ENCODE data around the gene PPTC7.

Gene PPTC7

GRCh38 chr12:110616471-110617115 is 33.5 kb upstream of the PPTC7 start:
- no peak overlapping the region for H3K4me3 ChIP-seq (ENCODE audit: low read depth, low read length)
- H3K4me1 ChIP-seq: peaks cover 5% of the 10 kb centered on the region
- H3K79me2 ChIP-seq: peaks cover 3% of the 10 kb centered on the region
- H3K9me3 ChIP-seq (ENCODE audit: control insufficient read depth, low read length): no peaks in the 10 kb centered on the region
- H3K36me3 ChIP-seq (ENCODE audit: control insufficient read depth, insufficient read depth, low read length): no peaks in the 10 kb centered on the region
- H3K27me3 ChIP-seq (ENCODE audit: control insufficient read depth, insufficient read depth, low read length): no peaks in the 10 kb centered on the region
- H3K9ac ChIP-seq: no peak overlapping the region
- H3K4me2 ChIP-seq (ENCODE audit: low read length): no peak overlapping the region
- no peak overlapping the region for H3K27ac ChIP-seq
- no peak overlapping the region for H2AFZ ChIP-seq
- no peak for TF ChIP-seq CTCF (IDR thresholded peaks at IDR 0.05)

GRCh38 chr12:110615171-110615570 is 32.1 kb upstream of the PPTC7 start:
- H3K4me2 ChIP-seq (ENCODE audit: low read length): peak overlapping the region; percentile 94
- H3K4me1 ChIP-seq: peaks cover 5% of the 10 kb centered on the region
- no peak overlapping the region for H3K9ac ChIP-seq
- TF ChIP-seq CTCF (IDR thresholded peaks at IDR 0.05): no peak
- no peak overlapping the region for H3K27ac ChIP-seq
- no peaks in the 10 kb centered on the region for H3K27me3 ChIP-seq (ENCODE audit: control insufficient read depth, insufficient read depth, low read length)
- no peaks in the 10 kb centered on the region for H3K9me3 ChIP-seq (ENCODE audit: control insufficient read depth, low read length)
- H3K36me3 ChIP-seq (ENCODE audit: control insufficient read depth, insufficient read depth, low read length): no peaks in the 10 kb centered on the region
- no peak overlapping the region for H2AFZ ChIP-seq
- H3K4me3 ChIP-seq (ENCODE audit: low read depth, low read length): no peak overlapping the region
- peaks cover 3% of the 10 kb centered on the region for H3K79me2 ChIP-seq

GRCh38 chr12:110613771-110614684 is 30.9 kb upstream of the PPTC7 start, which contains the start of gene TCTN1:
TCTN1 (plus strand) TSS chr12:110614129; CDS start chr12:110614183, 54 bp downstream.
- Histone ChIP-seq H3K9me3 (ENCODE audit: control insufficient read depth, low read length) (no peaks in the 10 kb centered on the region), H3K79me2 (peaks cover 3% of the 10 kb centered on the region), H3K36me3 (ENCODE audit: control insufficient read depth, insufficient read depth, low read length) (no peaks in the 10 kb centered on the region), H3K4me3 (ENCODE audit: low read depth, low read length) (peak within 1 kb of the TSS; percentile 89), H3K4me1 (peaks cover 5% of the 10 kb centered on the region), H3K27me3 (ENCODE audit: control insufficient read depth, insufficient read depth, low read length) (no peaks in the 10 kb centered on the region), H2AFZ (peak within 1 kb of the TSS; percentile 85), H3K4me2 (ENCODE audit: low read length) (peak within 1 kb of the TSS; percentile 94), H3K9ac (no peak within 1 kb of the TSS), H3K27ac (peak within 1 kb of the TSS; percentile 22)
- no peak for TF ChIP-seq CTCF (IDR thresholded peaks at IDR 0.05)

- no peaks in the 10 kb centered on the region for H3K36me3 ChIP-seq (ENCODE audit: control insufficient read depth, insufficient read depth, low read length)
- no peak for TF ChIP-seq CTCF (IDR thresholded peaks at IDR 0.05)
- peaks cover 5% of the 10 kb centered on the region for H3K4me1 ChIP-seq
- peak overlapping the region; percentile 85 for H2AFZ ChIP-seq
- H3K27ac ChIP-seq: no peak overlapping the region
- peak overlapping the region; percentile 89 for H3K4me3 ChIP-seq (ENCODE audit: low read depth, low read length)
- no peak overlapping the region for H3K9ac ChIP-seq
- peaks cover 3% of the 10 kb centered on the region for H3K79me2 ChIP-seq
- H3K4me2 ChIP-seq (ENCODE audit: low read length): peak overlapping the region; percentile 94
- no peaks in the 10 kb centered on the region for H3K9me3 ChIP-seq (ENCODE audit: control insufficient read depth, low read length)
- no peaks in the 10 kb centered on the region for H3K27me3 ChIP-seq (ENCODE audit: control insufficient read depth, insufficient read depth, low read length)
These were observed 30.1 kb upstream of the PPTC7 start for GRCh38 chr12:110613071-110613770.
